MCF 10A (cell line): ENCODE measurements around the gene CECR2. TPM values are rescaled to one million over a fixed set of nuclear protein-coding genes. Genes with fewer than 3 reads are reported as not detected.

Experiments
- BruUV-seq: library from RNA; stranded (reverse); fragments of 400-500 nt; replicated peaks from 2 replicates; lab custom pipeline; 2021; lab: Mats Ljungman, UMichigan
- CTCF ChIA-PET: fragments of 300-600 bp; sonication (Branson Sonifier 250); formaldehyde crosslinking; extraction: SDS; loops from one replicate; lab custom pipeline; 2021; ENCODE audit warnings: antibody characterized with exemption, inconsistent platforms; lab: Yijun Ruan, JAX
- POLR2A ChIA-PET: fragments of 300-600, 350-650 bp; sonication (Branson Sonifier 250); formaldehyde crosslinking; extraction: SDS; loops from one replicate; lab custom pipeline; 2020; ENCODE audit warnings: antibody characterized with exemption, inconsistent platforms; lab: Yijun Ruan, JAX
- DNase-seq: peaks from one replicate; pipeline ENCODE4 v3.0.0-alpha.2; 2018; ENCODE audit not compliant: unreplicated experiment
- H3K27ac Mint-ChIP-seq: one replicate; pipeline ENCODE4 v1.8.0; 2022; ENCODE audit warnings: mild to moderate bottlenecking, low read depth, mixed read lengths; ENCODE audit not compliant: unreplicated experiment
- H3K27me3 Mint-ChIP-seq: one replicate; pipeline ENCODE4 v1.8.0; 2022; ENCODE audit warnings: mixed read lengths; ENCODE audit not compliant: insufficient read depth, unreplicated experiment
- H3K36me3 Mint-ChIP-seq: one replicate; pipeline ENCODE4 v1.8.0; 2022; ENCODE audit warnings: mild to moderate bottlenecking, moderate library complexity, mixed read lengths; ENCODE audit not compliant: insufficient read depth, unreplicated experiment
- H3K4me1 Mint-ChIP-seq: one replicate; pipeline ENCODE4 v1.8.0; 2022; ENCODE audit warnings: mixed read lengths; ENCODE audit not compliant: insufficient read depth, unreplicated experiment
- H3K4me3 Mint-ChIP-seq: one replicate; pipeline ENCODE4 v1.8.0; 2022; ENCODE audit warnings: mild to moderate bottlenecking, moderate library complexity, mixed read lengths; ENCODE audit not compliant: unreplicated experiment
- H3K9me3 Mint-ChIP-seq: one replicate; pipeline ENCODE4 v1.8.0; 2022; ENCODE audit warnings: mixed read lengths; ENCODE audit not compliant: unreplicated experiment
- CTCF ChIP-seq: fragments of 200-600 bp; IDR thresholded peaks from one replicate; pipeline ENCODE4 v1.8.0; 2022; ENCODE audit warnings: antibody characterized with exemption, mild to moderate bottlenecking; ENCODE audit not compliant: unreplicated experiment
- intact Hi-C: fragments of 100-400 bp; cut with micrococcal nuclease; formaldehyde crosslinking; loops from 2 replicates; pipeline ENCODE4 v1.14.1; 2022
- total RNA-seq: library from RNA; stranded (reverse); gene quantifications from 2 replicates; pipeline ENCODE4 v1.2.3, GENCODE V29; 2022

The CECR2 gene
- total RNA-seq, 1 experiment from 2014 or later: not detected

- POLR2A ChIA-PET: no interaction called here
- Mint-ChIP-seq H3K4me3 (no peak overlapping the region), H3K4me1 (no peaks in the 10 kb centered on the region), H3K27ac (no peak overlapping the region), H3K36me3 (peaks cover 95% of the 10 kb centered on the region), H3K27me3 (no peaks in the 10 kb centered on the region), H3K9me3 (no peaks in the 10 kb centered on the region)
- DNase-seq: no peak
- no peak for TF ChIP-seq CTCF
- intact Hi-C loops: no loop called here
- CTCF ChIA-PET: no interaction called here
- no TSS peak for BruUV-seq
These were observed 229.1 kb downstream of the CECR2 start for GRCh38 chr22:17598318-17598717.

GRCh38 chr22:17601031-17601430 lies 231.8 kb downstream of the CECR2 start:
- H3K27me3 Mint-ChIP-seq: no peaks in the 10 kb centered on the region
- intact Hi-C loops: no loop called here
- no peak overlapping the region for H3K27ac Mint-ChIP-seq
- H3K36me3 Mint-ChIP-seq: peaks cover 73% of the 10 kb centered on the region
- H3K4me1 Mint-ChIP-seq: no peaks in the 10 kb centered on the region
- ChIA-PET CTCF (interaction anchor here (0.6 to 1.8 kb wide), 2 partner anchors 43 to 551 kb away, joined by 3 to 7 read pairs; no protein-coding TSS in a partner anchor), POLR2A (interaction anchor here (1.3 kb wide), 1 partner anchor 20 kb away, joined by 4 read pairs; no protein-coding TSS in a partner anchor)
- no peaks in the 10 kb centered on the region for H3K9me3 Mint-ChIP-seq
- TF ChIP-seq CTCF: no peak
- H3K4me3 Mint-ChIP-seq: no peak overlapping the region
- no TSS peak for BruUV-seq
- no peak for DNase-seq

GRCh38 chr22:17603668-17604067 lies 234.4 kb downstream of the CECR2 start:
- TF ChIP-seq CTCF: no peak
- Mint-ChIP-seq H3K36me3 (peaks cover 47% of the 10 kb centered on the region), H3K4me1 (no peaks in the 10 kb centered on the region), H3K4me3 (no peak overlapping the region), H3K27ac (no peak overlapping the region), H3K27me3 (no peaks in the 10 kb centered on the region), H3K9me3 (no peaks in the 10 kb centered on the region)
- intact Hi-C loops: no loop called here
- BruUV-seq: no TSS peak
- DNase-seq: no peak
- ChIA-PET CTCF (interaction anchor here (0.5 to 1.4 kb wide), 2 partner anchors 45 to 102 kb away, joined by 3 read pairs; no protein-coding TSS in a partner anchor), POLR2A (no interaction called here)

- BruUV-seq: no TSS peak
- ChIA-PET POLR2A (interaction anchor here (0.6 to 2.2 kb wide), 5 partner anchors 11 to 48 kb away, joined by 3 to 6 read pairs (median 5); no protein-coding TSS in a partner anchor), CTCF (interaction anchor here (0.6 to 2.5 kb wide), 5 partner anchors 11 to 444 kb away, joined by 3 to 14 read pairs (median 3); no protein-coding TSS in a partner anchor)
- H3K27ac Mint-ChIP-seq: no peak overlapping the region
- H3K9me3 Mint-ChIP-seq: no peaks in the 10 kb centered on the region
- H3K4me3 Mint-ChIP-seq: no peak overlapping the region
- H3K36me3 Mint-ChIP-seq: peaks cover 19% of the 10 kb centered on the region
- no peaks in the 10 kb centered on the region for H3K27me3 Mint-ChIP-seq
- intact Hi-C loops: no loop called here
- no peak for DNase-seq
- H3K4me1 Mint-ChIP-seq: no peaks in the 10 kb centered on the region
- no peak for TF ChIP-seq CTCF
These were observed 237.2 kb downstream of the CECR2 start for GRCh38 chr22:17606496-17606895.

Other genes with a start within 250 kb of the CECR2 start
- gene TMEM121B, start 248.1 kb upstream of the CECR2 start, total RNA-seq: 0.07 TPM in 1 of 2 replicates, not detected in the other
- 38.7 and 51.8 TPM in 2 replicates for gene HDHD5, start 210.2 kb upstream of the CECR2 start, total RNA-seq
- gene ADA2, start 150.0 kb upstream of the CECR2 start, total RNA-seq: not detected in 2 replicates
- 0.15 and 0.35 TPM in 2 replicates for gene SLC25A18, start 194.0 kb downstream of the CECR2 start, total RNA-seq